Camera-type eye (tissue), 1 donor: ENCODE measurements around the gene SLC6A14. TPM values are rescaled to one million over a fixed set of nuclear protein-coding genes. Genes with fewer than 3 reads are reported as not detected.

Source experiments
- total RNA-seq: library from RNA; depleted of rRNA; stranded (reverse); fragments of >200 nt; gene quantifications from one replicate; pipeline ENCODE4 v1.2.3, GENCODE V29; 2014

The SLC6A14 gene
- total RNA-seq: 0.99 TPM

GRCh38 chrX:116436358-116436816 lies at the start of gene SLC6A14:
Gene SLC6A14, plus strand, starts transcription at chrX:116436606. Its CDS starts 104 bp downstream, at chrX:116436710.

DNA sequence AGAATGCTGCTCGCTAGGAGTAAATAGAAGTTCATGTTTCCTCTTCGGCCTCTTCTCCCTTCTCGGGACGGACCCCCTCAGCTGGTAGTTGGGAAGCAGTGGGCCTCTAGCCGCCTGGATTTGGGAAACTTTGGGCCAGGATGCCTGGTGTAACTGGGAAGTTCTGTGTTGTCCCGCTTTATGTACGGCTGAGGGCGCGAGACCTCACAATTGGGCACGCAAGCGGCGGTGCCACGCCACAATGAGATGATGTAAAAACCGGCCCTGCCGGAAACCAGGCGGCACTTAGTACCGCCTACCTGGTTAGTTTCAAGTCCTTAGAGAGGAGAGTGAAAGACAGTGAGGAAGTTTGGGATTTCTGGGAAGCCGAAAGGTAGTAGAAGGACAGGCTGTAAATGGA lies 26.4 kb downstream of the SLC6A14 start, which contains the start of gene CT83:
TSS of gene CT83 (minus strand) at position 155 of the 400 bp plus-strand sequence. CDS start at position 35, 120 bp downstream.

Other genes starting within 250 kb of the SLC6A14 start
- gene CT83, start 26.4 kb downstream of the SLC6A14 start, total RNA-seq: not detected